ENCODE results near the gene RAB20.

DNA sequence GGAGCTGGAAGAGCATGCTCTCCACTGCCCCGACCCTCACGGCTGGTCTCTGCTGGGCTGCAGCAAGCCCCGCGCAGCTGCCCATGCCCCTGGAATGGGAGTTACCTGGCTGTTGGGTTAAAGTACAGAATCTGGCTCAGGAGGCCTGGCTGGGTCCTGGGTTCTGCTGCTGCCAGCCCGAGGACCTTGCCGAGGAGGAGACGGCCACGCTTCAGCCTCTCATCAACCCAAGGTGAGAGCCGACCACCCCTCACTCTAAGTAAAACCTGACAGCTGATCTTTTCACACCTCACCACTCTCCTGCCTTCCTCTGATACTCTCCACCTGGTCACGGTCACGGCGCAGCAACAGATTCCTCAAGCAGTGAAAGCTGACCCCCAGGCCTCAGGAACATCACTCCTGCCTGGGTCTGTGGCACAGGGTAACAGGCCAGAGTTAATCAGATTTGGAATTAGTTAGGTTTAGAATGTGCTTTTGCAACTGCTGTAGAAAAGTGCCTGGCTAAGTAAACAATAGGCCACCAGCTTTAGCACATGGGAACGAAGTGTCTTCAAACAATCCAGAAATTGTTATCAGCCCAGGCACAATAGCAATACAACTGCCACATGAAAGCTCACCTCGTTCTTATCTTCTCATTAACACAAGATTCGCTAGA is 20.5 kb downstream of the RAB20 start:
- no peak for TF ChIP-seq EP300 (IDR thresholded peaks at IDR 0.05)
- TF ChIP-seq POLR2AphosphoS5 (IDR thresholded peaks at IDR 0.05) = peak; percentile 55
- TF ChIP-seq, protein P1, sequence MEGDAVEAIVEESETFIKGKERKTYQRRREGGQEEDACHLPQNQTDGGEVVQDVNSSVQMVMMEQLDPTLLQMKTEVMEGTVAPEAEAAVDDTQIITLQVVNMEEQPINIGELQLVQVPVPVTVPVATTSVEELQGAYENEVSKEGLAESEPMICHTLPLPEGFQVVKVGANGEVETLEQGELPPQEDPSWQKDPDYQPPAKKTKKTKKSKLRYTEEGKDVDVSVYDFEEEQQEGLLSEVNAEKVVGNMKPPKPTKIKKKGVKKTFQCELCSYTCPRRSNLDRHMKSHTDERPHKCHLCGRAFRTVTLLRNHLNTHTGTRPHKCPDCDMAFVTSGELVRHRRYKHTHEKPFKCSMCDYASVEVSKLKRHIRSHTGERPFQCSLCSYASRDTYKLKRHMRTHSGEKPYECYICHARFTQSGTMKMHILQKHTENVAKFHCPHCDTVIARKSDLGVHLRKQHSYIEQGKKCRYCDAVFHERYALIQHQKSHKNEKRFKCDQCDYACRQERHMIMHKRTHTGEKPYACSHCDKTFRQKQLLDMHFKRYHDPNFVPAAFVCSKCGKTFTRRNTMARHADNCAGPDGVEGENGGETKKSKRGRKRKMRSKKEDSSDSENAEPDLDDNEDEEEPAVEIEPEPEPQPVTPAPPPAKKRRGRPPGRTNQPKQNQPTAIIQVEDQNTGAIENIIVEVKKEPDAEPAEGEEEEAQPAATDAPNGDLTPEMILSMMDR (IDR thresholded peaks at IDR 0.05) = no peak
- TF ChIP-seq POLR2A (IDR thresholded peaks at IDR 0.05) = no peak
